H1 (cell line): ENCODE data around the gene CEP68. TPM values are rescaled to one million over a fixed set of nuclear protein-coding genes. Genes with fewer than 3 reads are reported as not detected.
A peak's percentile ranks its signal among the peaks of the same experiment; 100 is the strongest.

Source experiments
- CTCF ChIA-PET: fragments of 300-600 bp; sonication (Branson Sonifier 250); formaldehyde crosslinking; loops from one replicate; lab custom pipeline; 2021; ENCODE audit not compliant: partially characterized antibody; lab: Charles Lee
- POLR2A ChIA-PET: fragments of 300-600 bp; sonication (Branson Sonifier 250); formaldehyde crosslinking; loops from one replicate; lab custom pipeline; 2021; ENCODE audit warnings: inconsistent platforms; ENCODE audit not compliant: partially characterized antibody; lab: Charles Lee
- DNase-seq, 2 experiments: peaks; one replicate each; pipeline versions ENCODE4 v3.0.0 to v3.0.0-alpha.2; 2010 to 2022; ENCODE audit warnings: low spot score in 2 of 2, low read depth in 1 of 2, mixed read lengths in 1 of 2
- FAIRE-seq: peaks from 2 replicates; lab custom pipeline; 2011; peaks lifted over from hg19 to GRCh38; lab: Jason Lieb, UNC
- H2AFZ ChIP-seq: 2 replicates; pipeline ENCODE4 v1.8.1; 2012; ENCODE audit warnings: low read length, inconsistent platforms
- H2AK5ac ChIP-seq: 2 replicates; pipeline ENCODE4 v1.6.1; 2013; ENCODE audit warnings: low read depth, low read length
- H2BK120ac ChIP-seq: replicated peaks from 2 replicates; pipeline ENCODE3; 2013; ENCODE audit warnings: low read depth, low read length, inconsistent platforms
- H2BK12ac ChIP-seq: 2 replicates; pipeline ENCODE4 v1.6.1; 2013; ENCODE audit warnings: low read depth, low read length
- H2BK15ac ChIP-seq: 2 replicates; pipeline ENCODE4 v1.6.1; 2013; ENCODE audit warnings: low read length
- H2BK20ac ChIP-seq: 2 replicates; pipeline ENCODE4 v1.6.1; 2013; ENCODE audit warnings: low read length
- H2BK5ac ChIP-seq: 2 replicates; pipeline ENCODE4 v1.6.1; 2013; ENCODE audit warnings: low read depth, low read length
- H3K14ac ChIP-seq: 2 replicates; pipeline ENCODE4 v1.6.1; 2013; ENCODE audit warnings: inconsistent platforms; ENCODE audit not compliant: insufficient read length
- H3K18ac ChIP-seq: 2 replicates; pipeline ENCODE4 v1.6.1; 2013; ENCODE audit warnings: low read length; ENCODE audit errors: extremely low read depth
- H3K23ac ChIP-seq: 2 replicates; pipeline ENCODE4 v1.6.1; 2013; ENCODE audit warnings: inconsistent platforms; ENCODE audit not compliant: insufficient read length
- H3K23me2 ChIP-seq: 2 replicates; pipeline ENCODE4 v1.6.1; 2013; ENCODE audit warnings: low read depth, low read length
- H3K27ac ChIP-seq: 2 replicates; pipeline ENCODE4 v1.6.1; 2011; ENCODE audit warnings: low read depth, low read length, inconsistent platforms
- H3K27me3 ChIP-seq, 4 experiments: replicated peaks in 1 of 4; 1 replicate in 1 of 4; 2 replicates in 3 of 4; pipeline versions ENCODE4 v1.6.1 to v1.8.1; 2011 to 2013; ENCODE audit warnings: low read length in 3 of 4, mild to moderate bottlenecking in 3 of 4, inconsistent platforms in 2 of 4, mixed read lengths in 2 of 4, moderate library complexity in 1 of 4; ENCODE audit not compliant: control insufficient read depth in 3 of 4, insufficient read depth in 3 of 4; ENCODE audit errors: extremely low read depth in 1 of 4
- H3K36me3 ChIP-seq, 4 experiments: 2 replicates each; pipeline versions ENCODE4 v1.6.1 to v1.8.1; 2011 to 2013; ENCODE audit warnings: mild to moderate bottlenecking in 4 of 4, low read length in 3 of 4, moderate library complexity in 2 of 4, control low read depth in 1 of 4, inconsistent platforms in 1 of 4; ENCODE audit not compliant: insufficient read depth in 4 of 4, control insufficient read depth in 2 of 4
- H3K4ac ChIP-seq: replicated peaks from 2 replicates; pipeline ENCODE3; 2013; ENCODE audit warnings: low read length, low read depth, mixed read lengths, inconsistent platforms; ENCODE audit not compliant: insufficient read length
- H3K4me1 ChIP-seq, 4 experiments: replicated peaks in 1 of 4; 1 replicate in 1 of 4; 2 replicates in 3 of 4; pipeline versions ENCODE4 v1.6.1 to v1.8.1; 2011 to 2013; ENCODE audit warnings: low read length in 3 of 4, inconsistent platforms in 2 of 4, mixed read lengths in 1 of 4; ENCODE audit not compliant: insufficient read depth in 4 of 4, control insufficient read depth in 3 of 4
- H3K4me2 ChIP-seq, 2 experiments: 2 replicates each; pipeline versions ENCODE4 v1.6.1 to v1.8.1; 2011 to 2013; ENCODE audit warnings: low read depth in 2 of 2, low read length in 2 of 2, control low read depth in 1 of 2, inconsistent platforms in 1 of 2, mild to moderate bottlenecking in 1 of 2; ENCODE audit not compliant: insufficient read depth in 1 of 2
- H3K4me3 ChIP-seq, 4 experiments: fragments of 200-600, 300-600 bp in 1 of 4; sonication (generic), shearing (Covaris generic), sonication (Bioruptor Twin) in 1 of 4; 2 replicates each; pipeline versions ENCODE4 v1.5.1 to v1.8.1; 2011 to 2016; ENCODE audit warnings: low read length in 4 of 4, low read depth in 3 of 4, control low read depth in 2 of 4, inconsistent platforms in 2 of 4, mild to moderate bottlenecking in 2 of 4, mixed read lengths in 1 of 4, moderate library complexity in 1 of 4; ENCODE audit not compliant: insufficient read depth in 2 of 4; ENCODE audit errors: extremely low read depth in 1 of 4
- H3K56ac ChIP-seq: replicated peaks from 2 replicates; pipeline ENCODE3; 2013; ENCODE audit warnings: low read depth, mild to moderate bottlenecking, mixed read lengths, low read length, inconsistent platforms; ENCODE audit not compliant: insufficient read length
- H3K79me1 ChIP-seq: 2 replicates; pipeline ENCODE4 v1.6.1; 2013; ENCODE audit warnings: low read depth, low read length, control low read depth
- H3K79me2 ChIP-seq, 2 experiments: 2 replicates each; pipeline versions ENCODE4 v1.6.1 to v1.8.1; 2012 to 2013; ENCODE audit warnings: low read length in 2 of 2, mild to moderate bottlenecking in 2 of 2, inconsistent platforms in 1 of 2; ENCODE audit not compliant: insufficient read depth in 2 of 2, control insufficient read depth in 1 of 2
- H3K9ac ChIP-seq, 4 experiments: replicated peaks in 1 of 4; 1 replicate in 1 of 4; 2 replicates in 3 of 4; pipeline versions ENCODE4 v1.6.1 to v1.8.1; 2011 to 2013; ENCODE audit warnings: low read depth in 3 of 4, low read length in 3 of 4, control low read depth in 2 of 4, mild to moderate bottlenecking in 2 of 4, moderate library complexity in 2 of 4, inconsistent platforms in 1 of 4; ENCODE audit errors: extremely low read depth in 1 of 4
- H3K9me3 ChIP-seq, 2 experiments: 2 replicates each; pipeline versions ENCODE4 v1.6.1 to v1.8.1; 2012 to 2013; ENCODE audit warnings: mild to moderate bottlenecking in 2 of 2, moderate library complexity in 2 of 2, control low read depth in 1 of 2, inconsistent platforms in 1 of 2, low read depth in 1 of 2, low read length in 1 of 2, mixed read lengths in 1 of 2; ENCODE audit not compliant: insufficient read depth in 2 of 2
- H4K20me1 ChIP-seq, 2 experiments: replicated peaks in 1 of 2; 2 replicates each; pipeline versions ENCODE3 to v1.8.1; 2011 to 2013; ENCODE audit warnings: inconsistent platforms in 2 of 2, low read length in 2 of 2, mild to moderate bottlenecking in 1 of 2; ENCODE audit not compliant: insufficient read depth in 2 of 2, control insufficient read depth in 1 of 2
- H4K5ac ChIP-seq: 2 replicates; pipeline ENCODE4 v1.6.1; 2013; ENCODE audit warnings: low read length, low read depth, mixed read lengths, inconsistent platforms; ENCODE audit not compliant: insufficient read length
- H4K8ac ChIP-seq: 2 replicates; pipeline ENCODE4 v1.8.0; 2013; ENCODE audit warnings: mild to moderate bottlenecking, moderate library complexity, low read length, inconsistent platforms; ENCODE audit not compliant: insufficient read depth; ENCODE audit errors: extremely low read depth
- H4K91ac ChIP-seq: replicated peaks from 2 replicates; pipeline ENCODE3; 2013; ENCODE audit warnings: low read length, mixed read lengths, inconsistent platforms; ENCODE audit not compliant: insufficient read length
- BCL11A ChIP-seq, 2 experiments: IDR thresholded peaks; one replicate each; pipeline ENCODE4 v1.6.1; 2011; ENCODE audit warnings: low read depth in 2 of 2, low read length in 2 of 2, mild to moderate bottlenecking in 2 of 2
- GTF2F1 ChIP-seq: IDR thresholded peaks from 2 replicates; pipeline ENCODE4 v1.6.1; 2012; ENCODE audit warnings: low read depth, low read length, improper control_type of control experiment, borderline replicate concordance
- HDAC6 ChIP-seq: IDR thresholded peaks from one replicate; pipeline ENCODE4 v1.7.1; 2012; ENCODE audit warnings: low read depth, mild to moderate bottlenecking, inconsistent platforms, low read length, moderate library complexity
- KDM1A ChIP-seq: fragments of 200-600, 300-600 bp; sonication (generic); IDR thresholded peaks from 2 replicates; pipeline ENCODE4 v1.7.1; 2016; ENCODE audit warnings: mild to moderate bottlenecking, low read length, borderline replicate concordance
- MAX ChIP-seq: IDR thresholded peaks from 2 replicates; pipeline ENCODE4 v1.6.1; 2012; ENCODE audit warnings: inconsistent platforms
- RFX5 ChIP-seq: IDR thresholded peaks from 2 replicates; pipeline ENCODE4 v1.6.1; 2011; ENCODE audit warnings: low read depth, low read length, improper control_type of control experiment, borderline replicate concordance
- RNF2 ChIP-seq: fragments of 200-900, 300-1000 bp; sonication (generic); IDR thresholded peaks from 2 replicates; pipeline ENCODE4 v1.7.1; 2016; ENCODE audit warnings: borderline replicate concordance, low read depth, mild to moderate bottlenecking, antibody characterized with exemption, low read length; ENCODE audit not compliant: poor library complexity, severe bottlenecking; ENCODE audit errors: missing control alignments
- RXRA ChIP-seq: IDR thresholded peaks from 2 replicates; pipeline ENCODE4 v1.6.1; 2011; ENCODE audit warnings: low read depth, mild to moderate bottlenecking, low read length, moderate library complexity; ENCODE audit not compliant: insufficient read depth
- TAF7 ChIP-seq: optimal IDR thresholded peaks from 2 replicates; pipeline ENCODE3; 2011; ENCODE audit warnings: low read depth, mild to moderate bottlenecking, inconsistent platforms, low read length, moderate library complexity, borderline replicate concordance
- TEAD4 ChIP-seq: IDR thresholded peaks from 2 replicates; pipeline ENCODE4 v1.6.1; 2012; ENCODE audit warnings: low read depth, low read length, inconsistent platforms, mixed read lengths
- WGBS, 2 experiments: shearing (Covaris generic) in 1 of 2; methylation state at CpG; one replicate each; pipeline versions ENCODE4 v1.1.6 to v1.1.7; 2013 to 2015; ENCODE audit warnings: low lambda C conversion rate in 2 of 2, mixed read lengths in 2 of 2, inconsistent platforms in 1 of 2, low coverage in 1 of 2, missing lambda C conversion rate in 1 of 2; ENCODE audit not compliant: insufficient replicate concordance in 2 of 2, insufficient coverage in 1 of 2, insufficient read length in 1 of 2; ENCODE audit errors: extremely low coverage in 1 of 2, missing lambda C conversion rate in 1 of 2; 5-methylcytosine and 5-hydroxymethylcytosine counted together
- polyA plus RNA-seq, 7 experiments: library from polyadenylated mRNA; depleted of rRNA in 3 of 7; stranded (reverse) in 5 of 7; unstranded in 2 of 7; fragments of >200 nt in 5 of 7; fragments of 200-250 nt in 2 of 7; gene quantifications; 1 replicate in 5 of 7; 2 replicates in 1 of 7; 4 replicates in 1 of 7; pipeline versions ENCODE4 v1.2.1 to v1.2.3, GENCODE V29; 2011 to 2013; ENCODE audit warnings: missing spikeins in 2 of 7, mixed read lengths in 2 of 7
- total RNA-seq: library from RNA; stranded (reverse); fragmentation: NEBNext Ultra II Directional; extraction: Animal tissue kit (Norgen Biotek cat#: 25700); gene quantifications from 2 replicates; pipeline ENCODE4 v1.2.1, GENCODE V29; 2021

CEP68 gene
- total and polyA plus RNA-seq, 2 of the 8 experiments (the other 6 are each of a cell fraction or from before 2014, with no cell fraction given) = 23.2 to 24.7 TPM

- Histone ChIP-seq H3K14ac (no peak overlapping the region), H3K9me3 (no peaks in the 10 kb centered on the region), H2BK120ac (no peak overlapping the region), H4K20me1 (peaks cover 16 to 21% of the 10 kb centered on the region in 2 experiments), H3K27me3 (no peaks in the 10 kb centered on the region), H3K23ac (no peak overlapping the region), H3K27ac (no peak overlapping the region), H2BK20ac (no peak overlapping the region), H3K4me1 (peaks cover 0 to 18% (median 5%) of the 10 kb centered on the region in 4 experiments), H2BK5ac (no peak overlapping the region), H3K23me2 (no peaks in the 10 kb centered on the region; the same call in 1 of the 2 replicates), H3K4ac (no peak overlapping the region), H4K91ac (no peak overlapping the region), H2BK12ac (no peak overlapping the region), H3K18ac (peak overlapping the region; percentile 1; the same call in 1 of the 2 replicates), H3K9ac (no peak overlapping the region), H2BK15ac (no peak overlapping the region), H4K5ac (no peak overlapping the region), H3K4me3 (no peak overlapping the region), H2AFZ (no peak overlapping the region), H3K36me3 (peaks cover 20 to 70% (median 38%) of the 10 kb centered on the region in 4 experiments), H4K8ac (no peak overlapping the region; the same call in 1 of the 2 replicates), H3K79me1 (0 out of 2 replicates have a peak, but pooled peaks cover 2% of the 10 kb centered on the region), H3K79me2 (no peaks in the 10 kb centered on the region), H3K56ac (no peak overlapping the region), H2AK5ac (no peak overlapping the region), H3K4me2 (no peak overlapping the region)
- TF ChIP-seq RNF2 (no peak), TAF7 (no peak), RXRA (no peak), HDAC6 (no peak), MAX (no peak), BCL11A (IDR thresholded peaks at IDR 0.05; ENCODE audit: low read depth in 2 of 2, low read length in 2 of 2) (no peak), GTF2F1 (no peak), RFX5 (no peak), KDM1A (no peak), TEAD4 (no peak)
- peak in 1 of 2 experiments; percentile 13 for DNase-seq
- CTCF ChIA-PET = interaction anchor here (0.9 to 6.2 kb wide), 10 partner anchors 8 to 153 kb away, joined by 3 to 27 read pairs (median 4); partner anchors contain the start of gene RAB1A
- no peak for FAIRE-seq
- WGBS, 2 experiments = 86% methylated on average over 5 of the region's 5 CpGs; no CpG with 5 or more reads in 1 of the 2 experiments
- POLR2A ChIA-PET = interaction anchor here (0.6 to 3.2 kb wide), 6 partner anchors 10 to 110 kb away, joined by 3 to 14 read pairs (median 3); partner anchors contain the start of gene CEP68
Measured at GRCh38 chr2:65075605-65076344, 19.6 kb downstream of the CEP68 start.
